A549 (cell line): ENCODE data around the gene NEK1. TPM values are rescaled to one million over a fixed set of nuclear protein-coding genes. Genes with fewer than 3 reads are reported as not detected.

Experiments
- ATAC-seq, 2 experiments: fragments of 200-7000 bp in 1 of 2; fragments of >200 bp in 1 of 2; cut with Nextera tagmentation in 1 of 2; cut with Tn5 transposase in 1 of 2; 3 replicates each; pipeline versions ENCODE4 v1.8.0 to v1.9.1; 2018 to 2020; ENCODE audit warnings: mild to moderate bottlenecking in 1 of 2, moderate library complexity in 1 of 2
- CTCF ChIA-PET: fragments of 300-600 bp; sonication (Branson Sonifier 250); formaldehyde crosslinking; extraction: SDS; loops from one replicate; lab custom pipeline; 2021; ENCODE audit warnings: antibody characterized with exemption, inconsistent platforms; lab: Yijun Ruan, JAX
- POLR2A ChIA-PET: fragments of 350-600 bp; formaldehyde crosslinking; extraction: SDS; loops from one replicate; lab custom pipeline; 2021; ENCODE audit warnings: antibody characterized with exemption, inconsistent platforms; lab: Yijun Ruan, JAX
- DNase-seq, 2 experiments: peaks; one replicate each; pipeline versions ENCODE4 v3.0.0 to v3.0.0-alpha.2; 2011 to 2016; ENCODE audit warnings: low read depth in 1 of 2, low spot score in 1 of 2
- FAIRE-seq: peaks from 2 replicates; lab custom pipeline; 2011; peaks lifted over from hg19 to GRCh38; lab: Jason Lieb, UNC
- H3K27ac ChIP-seq, 2 experiments: fragments of >200 bp; sonication (Bioruptor Twin); formaldehyde crosslinking; 3 replicates each; pipeline ENCODE4 v1.5.1; 2016 to 2017
- H3K4me1 ChIP-seq: fragments of >200 bp; sonication (Bioruptor Twin); formaldehyde crosslinking; 3 replicates; pipeline ENCODE4 v1.6.1; 2016
- H3K4me2 ChIP-seq: fragments of >200 bp; sonication (Bioruptor Twin); formaldehyde crosslinking; 3 replicates; pipeline ENCODE4 v1.6.1; 2016
- H3K4me3 ChIP-seq: fragments of >200 bp; sonication (Bioruptor Twin); formaldehyde crosslinking; 3 replicates; pipeline ENCODE4 v1.5.1; 2016
- H3K9me3 ChIP-seq: fragments of >200 bp; sonication (Bioruptor Twin); formaldehyde crosslinking; 3 replicates; pipeline ENCODE4 v1.6.1; 2016
- ATOH8 ChIP-seq: fragments of 250-450 bp; sonication (Bioruptor Pico); IDR thresholded peaks from 2 replicates; pipeline ENCODE4 v1.5.0; 2020; ENCODE audit warnings: low read depth, mild to moderate bottlenecking, moderate library complexity
- CHD2 ChIP-seq: fragments of 150-350 bp; IDR thresholded peaks from 2 replicates; pipeline ENCODE4 v1.6.1; 2014; ENCODE audit warnings: low read length; ENCODE audit not compliant: partially characterized antibody
- EHF ChIP-seq: fragments of 250-450 bp; sonication (Bioruptor Pico); IDR thresholded peaks from 2 replicates; pipeline ENCODE4 v1.5.0; 2020; ENCODE audit warnings: mild to moderate bottlenecking
- FOSB ChIP-seq: fragments of 250-450 bp; sonication (Bioruptor Pico); IDR thresholded peaks from 2 replicates; pipeline ENCODE4 v1.5.0; 2020; ENCODE audit warnings: mild to moderate bottlenecking, moderate library complexity
- FOXS1 ChIP-seq: fragments of 250-450 bp; sonication (Bioruptor Pico); IDR thresholded peaks from 2 replicates; pipeline ENCODE4 v1.5.0; 2020; ENCODE audit warnings: mild to moderate bottlenecking, moderate library complexity
- JUNB ChIP-seq: fragments of >200 bp; sonication (Bioruptor Twin); formaldehyde crosslinking; IDR thresholded peaks from 2 replicates; pipeline ENCODE4 v1.6.1; 2016
- KDM1A ChIP-seq: fragments of 200-600 bp; sonication (generic); IDR thresholded peaks from 2 replicates; pipeline ENCODE4 v1.6.1; 2016; ENCODE audit warnings: low read depth, mild to moderate bottlenecking
- MAX ChIP-seq: IDR thresholded peaks from 2 replicates; pipeline ENCODE4 v1.6.1; 2012
- NFE2L2 ChIP-seq: fragments of 150-350 bp; conservative IDR thresholded peaks from 2 replicates; pipeline ENCODE4 v1.6.1; 2014; ENCODE audit warnings: low read length
- POLR2A ChIP-seq: IDR thresholded peaks from 2 replicates; pipeline ENCODE4 v1.6.1; 2012; ENCODE audit warnings: mild to moderate bottlenecking, low read length
- RFX5 ChIP-seq: fragments of 450-650 bp; IDR thresholded peaks from 2 replicates; pipeline ENCODE4 v1.7.1; 2014; ENCODE audit warnings: antibody characterized with exemption, mild to moderate bottlenecking, moderate library complexity
- TFCP2L1 ChIP-seq: fragments of 250-450 bp; sonication (Bioruptor Pico); IDR thresholded peaks from 2 replicates; pipeline ENCODE4 v1.5.0; 2021; ENCODE audit warnings: mild to moderate bottlenecking
- WGBS: methylation state at CpG from one replicate; pipeline ENCODE4 v1.1.6; 2017; ENCODE audit errors: missing lambda C conversion rate; 5-methylcytosine and 5-hydroxymethylcytosine counted together
- polyA plus RNA-seq, 4 experiments: library from polyadenylated mRNA; depleted of rRNA in 3 of 4; stranded (reverse); fragments of >200 nt; fragmentation: RNase III in 1 of 4; extraction: RNeasy Plus Mini Kit Qiagen cat#74134 plus additional on column Dnase treatment in 1 of 4; gene quantifications; 2 replicates in 3 of 4; 3 replicates in 1 of 4; pipeline ENCODE4 v1.2.3, GENCODE V29; 2011 to 2017
- TF ChIP-seq, protein P1 (sequence below): fragments of 150-350 bp; IDR thresholded peaks from 2 replicates; pipeline ENCODE4 v1.6.1; 2014; ENCODE audit warnings: low read depth, mild to moderate bottlenecking, low read length
- TF ChIP-seq, protein P2 (sequence below): fragments of >200 bp; sonication (Bioruptor Twin); formaldehyde crosslinking; IDR thresholded peaks from 3 replicates; pipeline ENCODE4 v1.6.1; 2016

NEK1 gene
- polyA plus RNA-seq, 2 of the 4 experiments (the other 2 are of a cell fraction) = 3.2 to 5.8 TPM

GRCh38 chr4:169617306-169617705 is 4.9 kb upstream of the NEK1 start (continued):
- TF ChIP-seq, protein P1, sequence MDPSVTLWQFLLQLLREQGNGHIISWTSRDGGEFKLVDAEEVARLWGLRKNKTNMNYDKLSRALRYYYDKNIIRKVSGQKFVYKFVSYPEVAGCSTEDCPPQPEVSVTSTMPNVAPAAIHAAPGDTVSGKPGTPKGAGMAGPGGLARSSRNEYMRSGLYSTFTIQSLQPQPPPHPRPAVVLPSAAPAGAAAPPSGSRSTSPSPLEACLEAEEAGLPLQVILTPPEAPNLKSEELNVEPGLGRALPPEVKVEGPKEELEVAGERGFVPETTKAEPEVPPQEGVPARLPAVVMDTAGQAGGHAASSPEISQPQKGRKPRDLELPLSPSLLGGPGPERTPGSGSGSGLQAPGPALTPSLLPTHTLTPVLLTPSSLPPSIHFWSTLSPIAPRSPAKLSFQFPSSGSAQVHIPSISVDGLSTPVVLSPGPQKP = no peak
- TF ChIP-seq MAX (no peak), RFX5 (no peak), TFCP2L1 (no peak)
- TF ChIP-seq, protein P2, sequence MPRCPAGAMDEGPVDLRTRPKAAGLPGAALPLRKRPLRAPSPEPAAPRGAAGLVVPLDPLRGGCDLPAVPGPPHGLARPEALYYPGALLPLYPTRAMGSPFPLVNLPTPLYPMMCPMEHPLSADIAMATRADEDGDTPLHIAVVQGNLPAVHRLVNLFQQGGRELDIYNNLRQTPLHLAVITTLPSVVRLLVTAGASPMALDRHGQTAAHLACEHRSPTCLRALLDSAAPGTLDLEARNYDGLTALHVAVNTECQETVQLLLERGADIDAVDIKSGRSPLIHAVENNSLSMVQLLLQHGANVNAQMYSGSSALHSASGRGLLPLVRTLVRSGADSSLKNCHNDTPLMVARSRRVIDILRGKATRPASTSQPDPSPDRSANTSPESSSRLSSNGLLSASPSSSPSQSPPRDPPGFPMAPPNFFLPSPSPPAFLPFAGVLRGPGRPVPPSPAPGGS = no peak
- TF ChIP-seq, all 56 proteins: peak for 0

- FAIRE-seq = no peak
- no peak overlapping the region for H3K4me3 ChIP-seq
- no peak for ATAC-seq
- CTCF ChIA-PET = no interaction called here
- 0 out of 3 replicates have a peak, but pooled peaks cover 7% of the 10 kb centered on the region for H3K4me1 ChIP-seq
- no peak for DNase-seq
- no peak for TF ChIP-seq CHD2
- TF ChIP-seq, all 56 proteins: peak for 0
- H3K4me2 ChIP-seq = no peak overlapping the region
- no peaks in the 10 kb centered on the region for H3K9me3 ChIP-seq
- POLR2A ChIA-PET = interaction anchor here (0.6 kb wide), 1 partner anchor 67 kb away, joined by 6 read pairs; no protein-coding TSS in a partner anchor
- no peak overlapping the region for H3K27ac ChIP-seq
These were observed 4.5 kb upstream of the NEK1 start for GRCh38 chr4:169616846-169617245.

DNA sequence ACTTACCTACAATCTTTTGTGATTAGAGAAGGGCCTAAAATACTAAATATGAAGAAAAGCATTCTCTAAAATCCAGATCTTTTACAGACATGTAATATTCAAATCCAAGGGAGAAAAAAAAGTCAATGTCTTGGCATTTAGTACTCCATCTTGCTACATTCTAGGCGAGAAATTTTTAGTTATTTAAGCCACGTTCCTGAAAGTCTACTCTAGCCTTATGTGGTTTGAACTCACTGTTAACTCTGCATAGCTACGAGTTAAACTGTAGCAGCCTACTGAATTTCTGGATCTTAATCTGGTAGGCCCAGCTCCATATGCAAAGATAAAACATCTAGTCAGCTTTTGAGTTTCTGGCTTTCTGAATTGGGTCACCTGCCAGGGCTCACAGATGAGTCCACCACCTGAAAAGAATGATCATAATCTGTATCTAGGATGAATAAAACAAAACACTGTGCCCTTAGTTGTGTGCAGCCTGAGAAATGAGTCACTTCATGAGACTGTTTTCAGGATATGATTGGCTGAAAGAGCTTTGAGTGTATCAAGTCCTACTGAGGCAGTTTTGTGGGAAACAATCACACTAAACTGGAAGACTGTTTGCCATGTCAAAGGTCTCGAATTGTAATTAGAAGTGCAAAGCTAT is 3.2 kb upstream of the NEK1 start:
- POLR2A ChIA-PET = no interaction called here
- CTCF ChIA-PET = interaction anchor here (0.9 to 1.1 kb wide), 2 partner anchors 176 to 195 kb away, joined by 3 read pairs; no protein-coding TSS in a partner anchor
- no peak for TF ChIP-seq NFE2L2
- no peak for TF ChIP-seq JUNB
- no peak for TF ChIP-seq EHF (CRISPR knock-in tag)
- TF ChIP-seq KDM1A = no peak
- no peak for TF ChIP-seq ATOH8 (CRISPR knock-in tag)
- TF ChIP-seq FOXS1 (CRISPR knock-in tag) = no peak
- no peak for TF ChIP-seq POLR2A
- no peak for TF ChIP-seq FOSB (CRISPR knock-in tag)
- TF ChIP-seq, protein P2 = no peak
- TF ChIP-seq MAX = no peak
- Histone ChIP-seq H3K4me2 (no peak overlapping the region), H3K4me3 (no peak overlapping the region), H3K4me1 (peaks cover 16% of the 10 kb centered on the region; the same call in 1 of the 3 replicates), H3K27ac (no peak overlapping the region), H3K9me3 (no peaks in the 10 kb centered on the region)
- no peak for ATAC-seq
- WGBS = 44% methylated on average over 4 of the region's 4 CpGs
- FAIRE-seq = no peak
- no peak for DNase-seq
